ENCODE measurements around the gene OR10D3.

GRCh38 chr11:124159481-124159880 is 23.7 kb upstream of the OR10D3 start:
- TF ChIP-seq POLR2A (IDR thresholded peaks at IDR 0.05; ENCODE audit: control extremely low read depth in 1 of 2, low read depth in 2 of 2, low read length in 2 of 2) (no peak), RAD21 (IDR thresholded peaks at IDR 0.05 in 1 of 2, conservative IDR thresholded peaks at IDR 0.05 in 1 of 2; ENCODE audit: low read depth in 2 of 2, low read length in 2 of 2) (no peak), CTCF (IDR thresholded peaks at IDR 0.05; ENCODE audit: control extremely low read depth in 1 of 3, insufficient read depth in 1 of 3, low read depth in 1 of 3, low read length in 3 of 3) (no peak), YY1 (IDR thresholded peaks at IDR 0.05; ENCODE audit: low read depth, low read length) (no peak), MAX (IDR thresholded peaks at IDR 0.05) (no peak), GABPA (IDR thresholded peaks at IDR 0.05; ENCODE audit: borderline replicate concordance, insufficient read depth, low read length) (no peak), HDAC6 (IDR thresholded peaks at IDR 0.05; ENCODE audit: low read depth, low read length) (no peak), EZH2 (IDR thresholded peaks at IDR 0.05; ENCODE audit: low read depth, low read length, severe bottlenecking) (no peak), USF2 (IDR thresholded peaks at IDR 0.05; ENCODE audit: low read length) (no peak), EP300 (IDR thresholded peaks at IDR 0.05; ENCODE audit: borderline replicate concordance in 1 of 2, low read depth in 2 of 2, low read length in 2 of 2) (no peak), SAP30 (IDR thresholded peaks at IDR 0.05; ENCODE audit: insufficient read depth, insufficient replicate concordance, low read length) (no peak), SP1 (IDR thresholded peaks at IDR 0.05; ENCODE audit: low read depth, low read length) (no peak), JUN (IDR thresholded peaks at IDR 0.05; ENCODE audit: low read depth, low read length) (no peak), JUND (IDR thresholded peaks at IDR 0.05; ENCODE audit: low read length) (no peak)
